DND-41 (cell line): Measurements from ENCODE around the gene C11orf58.

Source experiments
- CTCF ChIP-seq: IDR thresholded peaks from 2 replicates; pipeline ENCODE4 v1.5.1; 2012; ENCODE audit warnings: borderline replicate concordance, low read length, moderate library complexity, mild to moderate bottlenecking; ENCODE audit not compliant: poor library complexity, severe bottlenecking; ENCODE audit errors: extremely low read depth
- EZH2 ChIP-seq: IDR thresholded peaks from 3 replicates; pipeline ENCODE4 v1.6.1; 2012; ENCODE audit warnings: borderline replicate concordance, low read depth, mild to moderate bottlenecking, moderate library complexity, low read length, inconsistent platforms; ENCODE audit not compliant: severe bottlenecking

GRCh38 chr11:16787035-16787742, 48.7 kb downstream of the C11orf58 start:
- TF ChIP-seq CTCF (no peak), EZH2 (no peak)
